GM12864 (cell line): ENCODE measurements around the gene ZNF225.
"Not testable (repeated sequence)": the region's sequence is repeated elsewhere in the genome, so short reads cannot be mapped to it uniquely, and the experiment has no call there.

Experiments used
- DNase-seq: peaks from one replicate; pipeline ENCODE4 v3.0.0-alpha.2; 2011; ENCODE audit warnings: low read depth
- H3K4me3 ChIP-seq: 2 replicates; pipeline ENCODE4 v1.5.1; 2011; ENCODE audit warnings: mild to moderate bottlenecking, low read depth, low read length, control low read depth
- TF ChIP-seq, protein P1 (sequence below): IDR thresholded peaks from 2 replicates; pipeline ENCODE4 v1.5.1; 2011; ENCODE audit warnings: low read depth, mild to moderate bottlenecking, moderate library complexity, low read length, control low read depth, inconsistent platforms; ENCODE audit errors: missing control alignments

ZNF225 gene

DNA sequence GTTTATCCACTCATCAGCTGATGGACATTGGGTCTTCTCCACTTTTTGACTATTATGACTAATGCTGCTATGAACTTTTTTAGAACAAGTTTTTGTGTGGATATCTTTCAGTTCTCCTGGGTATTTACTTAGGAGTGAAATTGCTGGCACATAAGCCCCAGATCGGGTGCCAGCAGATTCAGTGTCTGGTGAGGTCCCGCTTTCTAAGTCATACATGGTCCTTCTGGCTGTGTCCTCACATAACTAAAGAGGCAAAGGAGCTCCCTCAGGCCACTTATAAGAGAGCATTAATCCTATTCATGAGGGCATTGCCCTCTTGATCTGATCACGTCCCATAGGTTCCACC lies 51.1 kb downstream of the ZNF225 start:
- H3K4me3 ChIP-seq, result peak overlapping the region; percentile 89
- TF ChIP-seq, protein P1, sequence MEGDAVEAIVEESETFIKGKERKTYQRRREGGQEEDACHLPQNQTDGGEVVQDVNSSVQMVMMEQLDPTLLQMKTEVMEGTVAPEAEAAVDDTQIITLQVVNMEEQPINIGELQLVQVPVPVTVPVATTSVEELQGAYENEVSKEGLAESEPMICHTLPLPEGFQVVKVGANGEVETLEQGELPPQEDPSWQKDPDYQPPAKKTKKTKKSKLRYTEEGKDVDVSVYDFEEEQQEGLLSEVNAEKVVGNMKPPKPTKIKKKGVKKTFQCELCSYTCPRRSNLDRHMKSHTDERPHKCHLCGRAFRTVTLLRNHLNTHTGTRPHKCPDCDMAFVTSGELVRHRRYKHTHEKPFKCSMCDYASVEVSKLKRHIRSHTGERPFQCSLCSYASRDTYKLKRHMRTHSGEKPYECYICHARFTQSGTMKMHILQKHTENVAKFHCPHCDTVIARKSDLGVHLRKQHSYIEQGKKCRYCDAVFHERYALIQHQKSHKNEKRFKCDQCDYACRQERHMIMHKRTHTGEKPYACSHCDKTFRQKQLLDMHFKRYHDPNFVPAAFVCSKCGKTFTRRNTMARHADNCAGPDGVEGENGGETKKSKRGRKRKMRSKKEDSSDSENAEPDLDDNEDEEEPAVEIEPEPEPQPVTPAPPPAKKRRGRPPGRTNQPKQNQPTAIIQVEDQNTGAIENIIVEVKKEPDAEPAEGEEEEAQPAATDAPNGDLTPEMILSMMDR, result no peak
- DNase-seq, result no peak

DNA sequence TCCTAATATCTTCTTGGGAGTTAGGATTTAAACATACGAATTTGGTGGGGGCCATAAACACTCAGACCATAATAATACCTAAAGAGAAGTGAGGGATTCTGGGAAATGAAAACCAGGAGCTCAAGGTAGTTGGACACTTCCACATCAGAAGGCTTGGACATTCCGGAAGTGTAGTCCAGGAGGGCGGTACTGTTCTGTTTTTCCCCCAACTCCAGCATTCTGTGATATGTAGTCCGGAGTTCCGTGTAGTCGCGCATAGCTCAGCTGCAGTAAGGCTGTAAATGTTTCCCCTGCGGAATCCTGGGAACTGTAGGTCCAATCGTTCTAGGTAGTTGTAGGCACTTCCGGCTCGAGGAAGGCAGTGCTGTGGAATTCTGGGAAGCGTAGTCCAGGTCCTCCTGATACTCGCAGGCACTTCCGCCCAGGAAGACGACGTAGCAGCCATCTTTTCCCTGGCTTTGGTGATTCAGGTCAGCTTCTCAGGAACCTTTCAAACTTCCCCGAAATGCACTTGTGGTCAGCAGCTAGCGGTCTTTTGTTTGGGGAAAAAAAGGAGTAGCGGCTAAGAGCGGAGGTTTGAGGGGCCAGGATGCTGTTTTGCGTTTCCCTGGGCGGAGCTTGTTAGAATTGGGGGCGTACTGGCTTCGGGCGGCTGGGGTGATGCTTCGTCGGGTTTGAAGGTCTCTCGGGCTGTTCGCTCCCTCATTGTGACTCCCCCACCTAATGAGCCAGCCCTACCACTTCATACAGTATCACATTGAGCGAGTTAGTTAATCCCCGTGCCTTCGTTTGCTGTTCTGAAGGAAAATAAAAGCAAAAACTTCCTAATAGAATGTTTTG lies 51.7 kb downstream of the ZNF225 start, which contains the start of gene ZNF226:
Gene ZNF226 (plus strand): TSS at position 428 of the 840 bp plus-strand sequence. CDS start 4,981 bp downstream, outside the sequence.
- TF ChIP-seq, protein P1, result no peak
- peak; percentile 97 for DNase-seq
- H3K4me3 ChIP-seq, result peak within 1 kb of the TSS; percentile 89

DNA sequence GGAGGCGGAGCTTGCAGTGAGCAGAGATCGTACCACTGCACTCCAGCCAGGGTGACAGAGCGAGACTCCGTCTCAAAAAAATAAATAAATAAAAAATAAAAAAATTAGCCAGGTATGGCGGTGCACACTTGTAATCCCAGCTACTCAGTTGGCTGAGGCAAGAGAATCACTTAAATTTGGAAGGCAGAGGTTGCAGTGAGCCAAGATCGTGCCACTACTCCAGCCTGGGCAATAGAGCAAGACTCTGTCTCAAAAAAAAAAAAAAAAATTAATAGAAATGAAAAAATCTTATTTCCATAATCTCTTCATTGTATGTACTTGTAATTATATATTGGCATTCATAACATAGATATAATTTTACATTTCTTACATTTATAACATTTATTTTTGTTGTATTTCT lies 57.5 kb downstream of the ZNF225 start:
- not testable (repeated sequence) for H3K4me3 ChIP-seq, DNase-seq

DNA sequence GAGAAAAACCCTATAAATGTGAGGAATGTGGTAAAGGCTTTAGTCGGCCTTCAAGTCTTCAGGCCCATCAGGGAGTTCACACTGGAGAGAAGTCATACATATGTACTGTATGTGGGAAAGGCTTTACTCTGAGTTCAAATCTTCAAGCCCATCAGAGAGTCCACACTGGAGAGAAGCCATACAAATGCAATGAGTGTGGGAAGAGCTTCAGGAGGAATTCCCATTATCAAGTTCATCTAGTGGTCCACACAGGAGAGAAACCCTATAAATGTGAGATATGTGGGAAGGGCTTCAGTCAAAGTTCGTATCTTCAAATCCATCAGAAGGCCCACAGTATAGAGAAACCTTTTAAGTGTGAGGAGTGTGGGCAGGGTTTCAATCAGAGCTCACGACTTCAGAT lies 63.4 kb downstream of the ZNF225 start:
- no peak overlapping the region for H3K4me3 ChIP-seq
- TF ChIP-seq, protein P1, result no peak
- DNase-seq, result no peak

DNA sequence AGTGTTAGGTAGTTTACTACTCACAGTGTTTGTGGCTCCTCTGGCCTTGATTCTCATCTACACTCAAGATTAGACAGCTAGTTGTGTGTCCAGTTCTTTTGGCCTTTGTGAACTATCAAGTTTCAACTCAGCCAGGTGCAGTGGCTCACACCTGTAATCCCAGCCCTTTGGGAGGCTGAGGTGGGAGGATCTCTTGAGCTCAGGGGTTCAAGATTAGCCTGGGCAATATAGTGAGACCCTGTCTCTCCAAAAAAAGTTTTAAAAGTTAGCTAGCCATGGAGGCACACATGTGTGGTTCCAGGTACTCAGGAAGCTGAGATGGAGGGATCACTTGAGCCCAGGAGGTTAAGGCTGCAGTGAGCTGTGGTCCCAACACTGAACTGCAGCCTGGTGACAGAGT lies 67.8 kb downstream of the ZNF225 start:
- no peak overlapping the region for H3K4me3 ChIP-seq
- no peak for DNase-seq
- TF ChIP-seq, protein P1, result no peak

DNA sequence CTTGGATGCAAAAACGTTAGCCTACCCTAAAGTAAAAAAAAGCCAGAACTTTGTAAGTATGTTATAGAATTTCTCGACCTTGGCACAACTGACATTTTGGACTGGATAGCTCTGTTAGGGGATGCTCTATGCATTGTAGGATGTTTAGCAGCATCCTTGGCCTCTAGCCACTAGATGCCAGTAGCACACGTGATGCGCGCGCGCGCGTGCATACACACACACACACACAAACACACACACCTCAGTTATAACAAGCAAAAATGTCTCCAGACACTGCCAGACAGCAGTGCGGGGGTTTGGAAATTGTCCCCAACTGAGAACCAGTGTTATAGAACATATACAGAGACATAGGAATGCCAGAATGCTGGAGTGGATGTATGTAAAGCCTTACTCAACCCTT lies 68.9 kb downstream of the ZNF225 start:
- no peak overlapping the region for H3K4me3 ChIP-seq
- TF ChIP-seq, protein P1, result no peak
- no peak for DNase-seq
